ENCODE measurements around the gene IL1B. TPM values are rescaled to one million over a fixed set of nuclear protein-coding genes. Genes with fewer than 3 reads are reported as not detected.
"Not testable (repeated sequence)": the region's sequence is repeated elsewhere in the genome, so short reads cannot be mapped to it uniquely, and the experiment has no call there.

Gene IL1B
- total RNA-seq, 1 experiment from 2014 or later = 2.5 TPM

- DNase-seq (ENCODE audit: extremely low read depth, low read depth) = not testable (repeated sequence)
Measured at GRCh38 chr2:112859406-112860183, 23.0 kb upstream of the IL1B start.

- DNase-seq (ENCODE audit: extremely low read depth, low read depth) = no peak
Measured at GRCh38 chr2:112850588-112850987, 14.0 kb upstream of the IL1B start.

GRCh38 chr2:112849956-112850355 is 13.4 kb upstream of the IL1B start:
- DNase-seq (ENCODE audit: extremely low read depth, low read depth) = no peak

GRCh38 chr2:112848833-112849232 is 12.3 kb upstream of the IL1B start:
- no peak for DNase-seq (ENCODE audit: extremely low read depth, low read depth)

- no peak for DNase-seq (ENCODE audit: extremely low read depth, low read depth)
Measured at GRCh38 chr2:112846031-112846430, 9.5 kb upstream of the IL1B start.

GRCh38 chr2:112843836-112844235 is 7.3 kb upstream of the IL1B start:
- no peak for DNase-seq (ENCODE audit: extremely low read depth, low read depth)

GRCh38 chr2:112843288-112843687 is 6.7 kb upstream of the IL1B start:
- DNase-seq (ENCODE audit: extremely low read depth, low read depth) = no peak

GRCh38 chr2:112841295-112842044 is 4.9 kb upstream of the IL1B start:
- no peak for DNase-seq (ENCODE audit: extremely low read depth, low read depth)

- DNase-seq (ENCODE audit: extremely low read depth, low read depth) = no peak
Measured at GRCh38 chr2:112840068-112840445, 3.5 kb upstream of the IL1B start.

- DNase-seq (ENCODE audit: extremely low read depth, low read depth) = no peak
Measured at GRCh38 chr2:112839407-112840067, 3.0 kb upstream of the IL1B start.

GRCh38 chr2:112836163-112836560 is 417 bp downstream of the IL1B start:
- DNase-seq (ENCODE audit: extremely low read depth, low read depth) = no peak

- no peak for DNase-seq (ENCODE audit: extremely low read depth, low read depth)
Measured at GRCh38 chr2:112835536-112836162, 930 bp downstream of the IL1B start.

- DNase-seq (ENCODE audit: extremely low read depth, low read depth) = no peak
Measured at GRCh38 chr2:112835061-112835501, 1.5 kb downstream of the IL1B start.

GRCh38 chr2:112834396-112835037 is 2.1 kb downstream of the IL1B start:
- no peak for DNase-seq (ENCODE audit: extremely low read depth, low read depth)

- no peak for DNase-seq (ENCODE audit: extremely low read depth, low read depth)
Measured at GRCh38 chr2:112833976-112834375, 2.6 kb downstream of the IL1B start.

GRCh38 chr2:112833639-112833931 is 3.0 kb downstream of the IL1B start:
- not testable (repeated sequence) for DNase-seq (ENCODE audit: extremely low read depth, low read depth)

GRCh38 chr2:112832841-112833638 is 3.5 kb downstream of the IL1B start:
- DNase-seq (ENCODE audit: extremely low read depth, low read depth) = no peak

- DNase-seq (ENCODE audit: extremely low read depth, low read depth) = no peak
Measured at GRCh38 chr2:112831946-112832840, 4.4 kb downstream of the IL1B start.

- no peak for DNase-seq (ENCODE audit: extremely low read depth, low read depth)
Measured at GRCh38 chr2:112831513-112831845, 5.1 kb downstream of the IL1B start.
